Measurements from ENCODE around the gene FBN2. TPM values are rescaled to one million over a fixed set of nuclear protein-coding genes. Genes with fewer than 3 reads are reported as not detected.

The FBN2 gene
- total and polyA plus RNA-seq, 2 donors (not counting 1 experiment from before 2014, with no cell fraction given): 43.1 to 80.1 TPM

DNA sequence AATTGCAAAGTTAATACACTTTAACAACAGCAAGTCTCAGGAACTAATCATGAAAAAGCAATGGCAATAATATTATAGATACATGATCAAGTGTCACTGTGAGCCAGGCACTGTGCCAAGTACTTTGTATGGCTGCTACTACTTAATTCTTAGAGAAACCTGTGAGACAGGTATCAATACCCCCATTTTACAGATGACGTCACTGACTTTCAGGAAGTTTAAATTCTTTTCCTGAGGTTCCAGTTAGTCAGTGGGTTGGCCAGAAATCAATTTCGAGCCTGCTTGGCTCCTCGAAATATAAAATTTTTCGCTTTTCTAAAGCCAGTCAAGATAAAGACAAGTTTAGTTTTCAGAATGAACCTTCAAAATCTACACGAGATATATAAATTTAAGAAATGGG is 324.2 kb downstream of the FBN2 start:
- Histone ChIP-seq H3K27me3 (ENCODE audit: control insufficient read depth, insufficient read depth, low read length) (no peaks in the 10 kb centered on the region), H3K9ac (ENCODE audit: insufficient read depth, low read length) (no peak overlapping the region), H3K9me3 (ENCODE audit: control insufficient read depth, insufficient read depth, low read depth, low read length) (no peaks in the 10 kb centered on the region), H3K4me1 (ENCODE audit: control insufficient read depth, extremely low read depth, insufficient read depth, low read length) (peaks cover 3% of the 10 kb centered on the region), H3K4me2 (ENCODE audit: extremely low read depth, insufficient read depth, low read length) (no peak overlapping the region), H2AFZ (ENCODE audit: low read length) (no peak overlapping the region), H4K20me1 (ENCODE audit: control insufficient read depth, extremely low read depth, insufficient read depth, low read length) (no peaks in the 10 kb centered on the region), H3K79me2 (ENCODE audit: control insufficient read depth, insufficient read depth, low read length) (no peaks in the 10 kb centered on the region), H3K36me3 (ENCODE audit: control insufficient read depth, insufficient read depth, low read length) (no peaks in the 10 kb centered on the region), H3K4me3 (replicated peaks in 1 of 4; ENCODE audit: control extremely low read depth in 1 of 4, insufficient read depth in 1 of 4, low read depth in 3 of 4, low read length in 4 of 4) (no peak overlapping the region), H3K27ac (ENCODE audit: insufficient read depth, low read length) (no peak overlapping the region)
- no peak for DNase-seq (ENCODE audit: low read depth in 2 of 2)
- TF ChIP-seq, protein P1, sequence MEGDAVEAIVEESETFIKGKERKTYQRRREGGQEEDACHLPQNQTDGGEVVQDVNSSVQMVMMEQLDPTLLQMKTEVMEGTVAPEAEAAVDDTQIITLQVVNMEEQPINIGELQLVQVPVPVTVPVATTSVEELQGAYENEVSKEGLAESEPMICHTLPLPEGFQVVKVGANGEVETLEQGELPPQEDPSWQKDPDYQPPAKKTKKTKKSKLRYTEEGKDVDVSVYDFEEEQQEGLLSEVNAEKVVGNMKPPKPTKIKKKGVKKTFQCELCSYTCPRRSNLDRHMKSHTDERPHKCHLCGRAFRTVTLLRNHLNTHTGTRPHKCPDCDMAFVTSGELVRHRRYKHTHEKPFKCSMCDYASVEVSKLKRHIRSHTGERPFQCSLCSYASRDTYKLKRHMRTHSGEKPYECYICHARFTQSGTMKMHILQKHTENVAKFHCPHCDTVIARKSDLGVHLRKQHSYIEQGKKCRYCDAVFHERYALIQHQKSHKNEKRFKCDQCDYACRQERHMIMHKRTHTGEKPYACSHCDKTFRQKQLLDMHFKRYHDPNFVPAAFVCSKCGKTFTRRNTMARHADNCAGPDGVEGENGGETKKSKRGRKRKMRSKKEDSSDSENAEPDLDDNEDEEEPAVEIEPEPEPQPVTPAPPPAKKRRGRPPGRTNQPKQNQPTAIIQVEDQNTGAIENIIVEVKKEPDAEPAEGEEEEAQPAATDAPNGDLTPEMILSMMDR (conservative IDR thresholded peaks at IDR 0.05 in 1 of 2, IDR thresholded peaks at IDR 0.05 in 1 of 2; ENCODE audit: low read depth in 1 of 2, low read length in 2 of 2): no peak
- no peak for TF ChIP-seq EZH2 (IDR thresholded peaks at IDR 0.05; ENCODE audit: low read length, missing control alignments)

- Histone ChIP-seq H3K27ac (ENCODE audit: insufficient read depth, low read length) (no peak overlapping the region), H4K20me1 (ENCODE audit: control insufficient read depth, extremely low read depth, insufficient read depth, low read length) (no peaks in the 10 kb centered on the region), H3K9me3 (ENCODE audit: control insufficient read depth, insufficient read depth, low read depth, low read length) (no peaks in the 10 kb centered on the region), H3K9ac (ENCODE audit: insufficient read depth, low read length) (no peak overlapping the region), H3K79me2 (ENCODE audit: control insufficient read depth, insufficient read depth, low read length) (no peaks in the 10 kb centered on the region), H3K4me2 (ENCODE audit: extremely low read depth, insufficient read depth, low read length) (no peak overlapping the region), H3K27me3 (ENCODE audit: control insufficient read depth, insufficient read depth, low read length) (no peaks in the 10 kb centered on the region), H3K4me3 (replicated peaks in 1 of 4; ENCODE audit: control extremely low read depth in 1 of 4, insufficient read depth in 1 of 4, low read depth in 3 of 4, low read length in 4 of 4) (no peak overlapping the region), H3K36me3 (ENCODE audit: control insufficient read depth, insufficient read depth, low read length) (no peaks in the 10 kb centered on the region), H2AFZ (ENCODE audit: low read length) (no peak overlapping the region), H3K4me1 (ENCODE audit: control insufficient read depth, extremely low read depth, insufficient read depth, low read length) (peaks cover 3% of the 10 kb centered on the region)
- DNase-seq (ENCODE audit: low read depth in 2 of 2): peak; percentile 58 to 82
- TF ChIP-seq EZH2 (IDR thresholded peaks at IDR 0.05; ENCODE audit: low read length, missing control alignments): no peak
- TF ChIP-seq, protein P1 (conservative IDR thresholded peaks at IDR 0.05 in 1 of 2, IDR thresholded peaks at IDR 0.05 in 1 of 2; ENCODE audit: low read depth in 1 of 2, low read length in 2 of 2): peak; percentile 81 to 83
Measured at GRCh38 chr5:128213340-128213739, 324.7 kb downstream of the FBN2 start.

DNA sequence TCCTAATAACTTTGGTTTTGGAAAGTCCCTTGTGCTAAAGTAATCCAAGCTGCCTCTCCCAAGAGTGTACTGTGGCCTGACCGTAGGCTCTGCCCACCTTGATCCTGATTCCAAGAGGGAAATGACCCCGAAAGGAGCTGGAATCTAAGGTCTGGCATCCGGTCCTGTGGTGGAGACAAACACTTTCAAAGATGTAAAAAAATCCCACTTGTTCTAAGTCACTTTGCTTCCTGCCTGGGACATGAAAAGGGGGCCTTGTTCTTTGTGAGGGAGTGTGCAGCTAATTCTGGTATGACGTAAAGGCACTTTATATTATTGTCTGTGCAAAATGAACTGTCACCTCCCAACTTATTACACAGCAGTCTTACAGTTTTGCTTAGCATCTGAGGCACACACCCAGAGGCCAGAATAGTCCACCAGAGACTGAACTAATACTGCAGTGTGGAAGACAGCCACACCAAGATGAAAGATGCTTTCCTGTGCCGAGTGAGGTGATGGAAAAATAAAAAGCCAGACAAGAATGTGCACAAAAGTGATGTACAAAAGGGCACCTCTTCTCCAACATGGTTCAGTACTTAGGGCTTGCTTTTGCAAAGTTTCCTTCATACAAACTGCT is 325.7 kb downstream of the FBN2 start:
- TF ChIP-seq, protein P1 (conservative IDR thresholded peaks at IDR 0.05 in 1 of 2, IDR thresholded peaks at IDR 0.05 in 1 of 2; ENCODE audit: low read depth in 1 of 2, low read length in 2 of 2): no peak
- no peak for TF ChIP-seq EZH2 (IDR thresholded peaks at IDR 0.05; ENCODE audit: low read length, missing control alignments)
- Histone ChIP-seq H3K27me3 (ENCODE audit: control insufficient read depth, insufficient read depth, low read length) (no peaks in the 10 kb centered on the region), H3K27ac (ENCODE audit: insufficient read depth, low read length) (no peak overlapping the region), H3K9me3 (ENCODE audit: control insufficient read depth, insufficient read depth, low read depth, low read length) (no peaks in the 10 kb centered on the region), H4K20me1 (ENCODE audit: control insufficient read depth, extremely low read depth, insufficient read depth, low read length) (no peaks in the 10 kb centered on the region), H3K9ac (ENCODE audit: insufficient read depth, low read length) (no peak overlapping the region), H3K4me2 (ENCODE audit: extremely low read depth, insufficient read depth, low read length) (no peak overlapping the region), H2AFZ (ENCODE audit: low read length) (no peak overlapping the region), H3K36me3 (ENCODE audit: control insufficient read depth, insufficient read depth, low read length) (no peaks in the 10 kb centered on the region), H3K4me1 (ENCODE audit: control insufficient read depth, extremely low read depth, insufficient read depth, low read length) (peaks cover under 1% of the 10 kb centered on the region), H3K4me3 (replicated peaks in 1 of 4; ENCODE audit: control extremely low read depth in 1 of 4, insufficient read depth in 1 of 4, low read depth in 3 of 4, low read length in 4 of 4) (no peak overlapping the region), H3K79me2 (ENCODE audit: control insufficient read depth, insufficient read depth, low read length) (no peaks in the 10 kb centered on the region)
- no peak for DNase-seq (ENCODE audit: low read depth in 2 of 2)

Measured in fibroblast of lung (primary cell).